Measurements from ENCODE around the gene SMAD6.

SMAD6 gene

DNA sequence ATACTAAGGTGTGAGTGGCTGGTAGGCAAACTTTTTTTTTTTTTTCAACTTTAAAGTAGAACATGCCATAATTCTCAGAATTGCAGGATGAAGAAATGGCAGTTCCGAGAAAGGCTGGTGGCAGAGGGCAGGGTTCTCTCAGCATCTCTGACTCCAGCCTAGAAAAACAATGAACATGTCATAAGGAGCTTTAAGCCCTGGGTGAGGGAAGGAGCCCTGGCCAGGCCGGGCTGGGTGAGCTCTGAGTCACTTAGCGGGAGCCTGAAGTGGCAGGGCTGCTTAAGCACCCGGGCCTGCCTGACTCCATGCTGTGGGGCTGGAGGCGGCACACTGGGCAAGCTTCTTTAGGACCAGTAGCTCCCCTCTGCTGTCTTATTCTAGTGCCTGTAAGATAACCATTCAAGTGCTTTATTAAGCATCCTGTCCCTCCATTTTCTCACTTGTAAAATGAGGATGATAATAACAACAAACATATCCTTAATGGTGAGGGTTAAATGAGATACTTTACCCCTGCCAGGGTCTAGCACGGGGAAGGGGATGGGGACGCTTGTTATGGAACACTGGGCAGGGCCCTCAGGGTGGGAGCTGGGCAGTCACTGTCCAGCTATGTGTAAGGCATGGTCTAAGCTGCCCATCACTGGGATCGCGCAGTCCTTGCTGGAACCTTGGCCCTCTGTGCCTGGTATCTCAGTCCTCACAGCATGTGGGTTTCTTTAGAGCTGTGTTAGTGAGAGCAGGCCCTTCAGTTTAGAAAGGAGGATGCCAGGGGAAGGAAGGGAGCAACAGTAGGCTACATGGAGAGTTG is 18.4 kb downstream of the SMAD6 start:
- Histone ChIP-seq H3K27ac (ENCODE audit: low read depth, low read length) (no peak overlapping the region), H3K18ac (ENCODE audit: low read length) (no peak overlapping the region), H3K4me1 (ENCODE audit: control insufficient read depth, low read depth, low read length) (peaks cover 3% of the 10 kb centered on the region), H4K5ac (ENCODE audit: low read length) (no peak overlapping the region), H3K27me3 (ENCODE audit: insufficient read depth, low read length, poor library complexity) (no peaks in the 10 kb centered on the region), H3K9ac (ENCODE audit: low read length) (no peak overlapping the region), H3K36me3 (ENCODE audit: control insufficient read depth, insufficient read depth, low read length) (peaks cover 49% of the 10 kb centered on the region), H4K8ac (ENCODE audit: low read depth, low read length) (no peak overlapping the region), H3K79me1 (ENCODE audit: low read length) (peaks cover 69% of the 10 kb centered on the region), H2BK120ac (ENCODE audit: low read depth, low read length) (no peak overlapping the region), H3K56ac (ENCODE audit: low read length) (no peak overlapping the region), H3K4me2 (ENCODE audit: low read length) (no peak overlapping the region), H3K79me2 (ENCODE audit: control insufficient read depth, insufficient read depth, low read length) (peaks cover 80% of the 10 kb centered on the region), H3K4me3 (ENCODE audit: low read length) (no peak overlapping the region), H3K4ac (ENCODE audit: low read depth, low read length) (no peak overlapping the region), H2BK15ac (replicated peaks; ENCODE audit: low read depth) (no peak overlapping the region), H3K23ac (ENCODE audit: low read length) (no peak overlapping the region), H2BK5ac (ENCODE audit: low read length) (no peak overlapping the region), H2AK5ac (ENCODE audit: low read length) (no peak overlapping the region)
- WGBS (ENCODE audit: extremely low coverage, insufficient coverage, low lambda C conversion rate): no CpG with 5 or more reads among the region's 9 CpGs
- no peak for DNase-seq

DNA sequence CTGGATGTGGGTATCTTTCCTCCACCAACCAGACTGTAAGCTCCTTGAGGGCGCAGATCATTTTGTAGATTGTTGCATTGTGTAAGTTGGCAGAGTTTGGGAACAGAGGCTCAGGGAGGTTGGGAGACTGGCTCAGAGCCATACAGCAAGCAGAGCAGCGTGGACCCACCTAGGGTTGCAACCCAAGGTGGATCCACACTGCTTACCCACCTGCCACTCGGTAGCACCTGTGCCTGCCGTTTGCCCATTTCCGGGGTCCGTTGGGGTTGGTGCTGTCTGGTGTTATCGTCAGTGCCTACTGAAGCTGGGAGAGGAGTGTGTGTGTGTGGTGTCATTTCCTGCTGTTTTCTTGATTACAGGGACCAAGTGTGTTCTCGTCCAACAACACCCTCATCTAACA is 19.0 kb downstream of the SMAD6 start:
- no CpG with 5 or more reads among the region's 8 CpGs for WGBS (ENCODE audit: extremely low coverage, insufficient coverage, low lambda C conversion rate)
- Histone ChIP-seq H3K23ac (ENCODE audit: low read length) (no peak overlapping the region), H3K4me1 (ENCODE audit: control insufficient read depth, low read depth, low read length) (peaks cover 3% of the 10 kb centered on the region), H2BK15ac (replicated peaks; ENCODE audit: low read depth) (no peak overlapping the region), H3K79me1 (ENCODE audit: low read length) (peaks cover 69% of the 10 kb centered on the region), H3K27ac (ENCODE audit: low read depth, low read length) (no peak overlapping the region), H2BK120ac (ENCODE audit: low read depth, low read length) (no peak overlapping the region), H3K27me3 (ENCODE audit: insufficient read depth, low read length, poor library complexity) (no peaks in the 10 kb centered on the region), H3K4me3 (ENCODE audit: low read length) (no peak overlapping the region), H4K8ac (ENCODE audit: low read depth, low read length) (no peak overlapping the region), H3K56ac (ENCODE audit: low read length) (no peak overlapping the region), H4K5ac (ENCODE audit: low read length) (no peak overlapping the region), H3K36me3 (ENCODE audit: control insufficient read depth, insufficient read depth, low read length) (peaks cover 50% of the 10 kb centered on the region), H3K4me2 (ENCODE audit: low read length) (no peak overlapping the region), H2AK5ac (ENCODE audit: low read length) (no peak overlapping the region), H2BK5ac (ENCODE audit: low read length) (no peak overlapping the region), H3K79me2 (ENCODE audit: control insufficient read depth, insufficient read depth, low read length) (peaks cover 83% of the 10 kb centered on the region), H3K4ac (ENCODE audit: low read depth, low read length) (no peak overlapping the region), H3K9ac (ENCODE audit: low read length) (no peak overlapping the region), H3K18ac (ENCODE audit: low read length) (no peak overlapping the region)
- DNase-seq: no peak

DNA sequence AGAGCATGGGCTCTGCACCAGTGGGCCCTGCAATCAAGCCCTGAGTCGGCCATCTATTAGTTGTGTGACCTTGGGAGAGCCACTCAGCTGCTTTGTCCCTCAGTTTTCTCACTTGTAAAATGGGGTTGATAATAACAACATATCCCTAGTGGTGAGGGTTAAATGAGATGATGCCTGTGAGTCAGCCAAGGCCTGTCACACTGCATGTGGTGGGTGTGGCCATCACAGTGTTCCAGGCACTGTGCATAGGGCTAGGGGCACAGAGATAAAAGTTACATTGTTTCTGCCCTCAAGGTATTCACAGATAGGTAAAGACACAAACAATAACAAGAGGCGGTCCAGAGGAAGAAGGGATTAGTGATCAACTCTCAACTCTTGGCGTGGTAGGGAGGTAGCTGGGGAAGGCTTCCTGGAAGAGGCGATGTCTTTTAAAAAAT is 19.5 kb downstream of the SMAD6 start:
- H3K9ac ChIP-seq (ENCODE audit: low read length): no peak overlapping the region
- H2BK15ac ChIP-seq (replicated peaks; ENCODE audit: low read depth): no peak overlapping the region
- H2AK5ac ChIP-seq (ENCODE audit: low read length): no peak overlapping the region
- no CpG with 5 or more reads among the region's 4 CpGs for WGBS (ENCODE audit: extremely low coverage, insufficient coverage, low lambda C conversion rate)
- H3K56ac ChIP-seq (ENCODE audit: low read length): no peak overlapping the region
- peak; percentile 61 for DNase-seq
- peaks cover 46% of the 10 kb centered on the region for H3K36me3 ChIP-seq (ENCODE audit: control insufficient read depth, insufficient read depth, low read length)
- H4K5ac ChIP-seq (ENCODE audit: low read length): no peak overlapping the region
- no peak overlapping the region for H3K27ac ChIP-seq (ENCODE audit: low read depth, low read length)
- H3K23ac ChIP-seq (ENCODE audit: low read length): no peak overlapping the region
- no peak overlapping the region for H3K4me3 ChIP-seq (ENCODE audit: low read length)
- no peak overlapping the region for H2BK120ac ChIP-seq (ENCODE audit: low read depth, low read length)
- no peaks in the 10 kb centered on the region for H3K27me3 ChIP-seq (ENCODE audit: insufficient read depth, low read length, poor library complexity)
- peaks cover 65% of the 10 kb centered on the region for H3K79me1 ChIP-seq (ENCODE audit: low read length)
- no peak overlapping the region for H2BK5ac ChIP-seq (ENCODE audit: low read length)
- peaks cover 78% of the 10 kb centered on the region for H3K79me2 ChIP-seq (ENCODE audit: control insufficient read depth, insufficient read depth, low read length)
- H3K4me2 ChIP-seq (ENCODE audit: low read length): no peak overlapping the region
- no peak overlapping the region for H4K8ac ChIP-seq (ENCODE audit: low read depth, low read length)
- H3K4ac ChIP-seq (ENCODE audit: low read depth, low read length): no peak overlapping the region
- peaks cover 3% of the 10 kb centered on the region for H3K4me1 ChIP-seq (ENCODE audit: control insufficient read depth, low read depth, low read length)
- no peak overlapping the region for H3K18ac ChIP-seq (ENCODE audit: low read length)

DNA sequence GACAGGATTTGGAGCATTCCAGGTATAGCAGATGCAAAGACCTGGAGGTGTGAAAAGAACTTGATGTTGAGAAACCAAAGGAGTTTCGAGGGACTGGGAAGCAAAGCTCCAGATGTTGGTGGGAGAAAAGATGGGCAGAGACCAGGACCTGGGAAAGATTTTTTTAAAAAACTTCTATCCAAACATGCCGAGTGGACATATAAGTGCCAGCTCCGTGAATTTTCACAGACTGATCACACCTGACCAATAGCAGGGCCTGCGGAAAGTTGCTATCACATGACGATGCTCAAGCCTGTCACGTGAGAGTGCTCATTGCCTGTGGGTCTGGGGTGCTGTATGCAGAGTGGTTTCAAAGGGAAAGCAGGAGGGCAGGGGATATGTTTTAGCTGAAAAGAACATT is 19.9 kb downstream of the SMAD6 start:
- Histone ChIP-seq H3K36me3 (ENCODE audit: control insufficient read depth, insufficient read depth, low read length) (peaks cover 42% of the 10 kb centered on the region), H3K27ac (ENCODE audit: low read depth, low read length) (no peak overlapping the region)
- no CpG with 5 or more reads among the region's 6 CpGs for WGBS (ENCODE audit: extremely low coverage, insufficient coverage, low lambda C conversion rate)

DNA sequence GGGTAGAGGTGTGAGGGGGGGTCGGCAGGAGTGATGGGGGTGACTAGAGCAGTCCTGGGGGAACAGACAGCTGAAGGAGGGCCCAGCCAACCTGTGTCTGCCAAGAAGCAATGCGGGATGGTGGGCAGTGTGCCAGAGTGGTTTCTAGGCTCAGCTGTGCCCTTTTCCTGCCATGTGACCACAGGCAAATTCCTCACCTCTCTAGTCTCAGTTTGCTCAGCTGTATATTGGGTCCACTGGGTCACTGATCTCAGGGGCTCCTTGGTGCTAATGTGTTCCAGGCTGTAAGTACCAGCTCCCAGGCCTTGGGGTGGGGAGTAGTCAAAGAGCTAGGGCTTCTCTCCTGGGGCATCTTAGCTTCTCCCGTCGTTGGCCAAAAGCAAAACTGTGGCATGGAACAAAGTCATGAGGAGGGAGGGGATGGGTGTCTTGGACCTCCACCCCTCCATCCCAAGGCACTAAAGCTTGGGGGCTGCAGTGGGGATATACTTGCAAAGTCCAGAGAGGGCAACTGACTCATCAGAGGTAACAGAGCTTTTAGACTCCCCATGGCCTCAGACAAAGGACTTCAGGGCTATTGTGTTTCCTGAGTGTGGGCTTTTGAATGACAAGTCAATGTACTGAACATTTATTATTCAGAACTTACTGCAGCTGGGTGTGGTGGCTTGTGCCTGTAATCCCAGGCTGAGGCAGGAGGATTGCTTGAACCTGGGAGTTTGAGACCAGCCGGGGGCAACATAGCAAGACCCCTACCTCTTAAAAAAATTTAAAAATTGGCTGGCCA is 20.9 kb downstream of the SMAD6 start:
- no peak overlapping the region for H3K27ac ChIP-seq (ENCODE audit: low read depth, low read length)
- H4K5ac ChIP-seq (ENCODE audit: low read length): no peak overlapping the region
- H4K8ac ChIP-seq (ENCODE audit: low read depth, low read length): no peak overlapping the region
- H3K9ac ChIP-seq (ENCODE audit: low read length): no peak overlapping the region
- peaks cover 69% of the 10 kb centered on the region for H3K79me2 ChIP-seq (ENCODE audit: control insufficient read depth, insufficient read depth, low read length)
- peaks cover 33% of the 10 kb centered on the region for H3K36me3 ChIP-seq (ENCODE audit: control insufficient read depth, insufficient read depth, low read length)
- H3K27me3 ChIP-seq (ENCODE audit: insufficient read depth, low read length, poor library complexity): no peaks in the 10 kb centered on the region
- no peak overlapping the region for H2BK120ac ChIP-seq (ENCODE audit: low read depth, low read length)
- H3K4me1 ChIP-seq (ENCODE audit: control insufficient read depth, low read depth, low read length): peaks cover 3% of the 10 kb centered on the region
- no peak overlapping the region for H3K4me2 ChIP-seq (ENCODE audit: low read length)
- H2BK5ac ChIP-seq (ENCODE audit: low read length): no peak overlapping the region
- no peak overlapping the region for H3K56ac ChIP-seq (ENCODE audit: low read length)
- no peak overlapping the region for H2BK15ac ChIP-seq (replicated peaks; ENCODE audit: low read depth)
- no peak overlapping the region for H3K4me3 ChIP-seq (ENCODE audit: low read length)
- DNase-seq: no peak
- H3K4ac ChIP-seq (ENCODE audit: low read depth, low read length): no peak overlapping the region
- H3K79me1 ChIP-seq (ENCODE audit: low read length): peaks cover 59% of the 10 kb centered on the region
- H2AK5ac ChIP-seq (ENCODE audit: low read length): no peak overlapping the region
- WGBS (ENCODE audit: extremely low coverage, insufficient coverage, low lambda C conversion rate): no CpG with 5 or more reads among the region's 5 CpGs
- no peak overlapping the region for H3K23ac ChIP-seq (ENCODE audit: low read length)
- H3K18ac ChIP-seq (ENCODE audit: low read length): no peak overlapping the region

More for the DNA sequence above, 19.9 kb downstream of the SMAD6 start:
- Histone ChIP-seq H3K79me1 (ENCODE audit: low read length) (peaks cover 64% of the 10 kb centered on the region), H3K4me1 (ENCODE audit: control insufficient read depth, low read depth, low read length) (peaks cover 3% of the 10 kb centered on the region), H2BK5ac (ENCODE audit: low read length) (no peak overlapping the region), H3K4me2 (ENCODE audit: low read length) (no peak overlapping the region), H4K5ac (ENCODE audit: low read length) (no peak overlapping the region), H2BK120ac (ENCODE audit: low read depth, low read length) (no peak overlapping the region), H3K27me3 (ENCODE audit: insufficient read depth, low read length, poor library complexity) (no peaks in the 10 kb centered on the region), H3K4ac (ENCODE audit: low read depth, low read length) (no peak overlapping the region), H2AK5ac (ENCODE audit: low read length) (no peak overlapping the region), H3K18ac (ENCODE audit: low read length) (no peak overlapping the region), H3K4me3 (ENCODE audit: low read length) (no peak overlapping the region), H3K23ac (ENCODE audit: low read length) (no peak overlapping the region), H3K79me2 (ENCODE audit: control insufficient read depth, insufficient read depth, low read length) (peaks cover 74% of the 10 kb centered on the region), H3K56ac (ENCODE audit: low read length) (no peak overlapping the region), H3K9ac (ENCODE audit: low read length) (no peak overlapping the region), H2BK15ac (replicated peaks; ENCODE audit: low read depth) (no peak overlapping the region), H4K8ac (ENCODE audit: low read depth, low read length) (no peak overlapping the region)
- no peak for DNase-seq
